Measurements from ENCODE around the gene FXYD2. TPM values are rescaled to one million over a fixed set of nuclear protein-coding genes. Genes with fewer than 3 reads are reported as not detected.

The FXYD2 gene
- total and polyA plus RNA-seq, 9 of the 15 experiments (the other 6 are each of a cell fraction or from before 2014, with no cell fraction given), result not detected

DNA sequence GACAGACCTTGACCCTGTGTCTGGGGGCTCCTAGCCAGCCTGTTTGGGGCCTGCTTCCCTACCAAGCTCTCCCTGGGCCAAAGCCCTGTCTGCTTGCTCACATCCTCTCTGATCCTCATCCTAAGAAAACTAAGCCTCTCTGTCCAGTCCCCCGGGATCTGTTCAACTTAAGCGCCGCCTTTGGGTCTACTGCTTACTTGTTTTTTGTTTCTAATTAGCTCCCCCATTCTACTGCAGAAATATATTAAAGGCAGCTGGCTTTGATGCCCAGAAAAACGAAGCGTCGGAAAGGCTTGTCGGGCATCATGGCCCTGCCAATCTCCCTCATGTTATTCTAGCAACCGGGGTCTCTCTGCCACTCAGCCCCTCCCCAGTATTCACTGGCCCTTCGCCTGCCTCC is 31.0 kb downstream of the FXYD2 start:
- Histone ChIP-seq H3K4me3 (no peak overlapping the region), H2AFZ (ENCODE audit: low read depth, low read length) (no peak overlapping the region), H3K9me1 (ENCODE audit: control insufficient read depth, insufficient read depth, low read length) (no peaks in the 10 kb centered on the region), H3K36me3 (ENCODE audit: control insufficient read depth, insufficient read depth, low read length) (no peaks in the 10 kb centered on the region), H3K4me1 (replicated peaks in 1 of 2; ENCODE audit: control insufficient read depth in 2 of 2, insufficient read depth in 2 of 2, low read length in 2 of 2) (peaks cover 0 to 19% of the 10 kb centered on the region in 2 experiments; a peak in 1 of 5 replicates), H3K79me2 (ENCODE audit: control insufficient read depth, insufficient read depth, low read length) (no peaks in the 10 kb centered on the region), H3K4me2 (ENCODE audit: insufficient read depth, low read length) (no peak overlapping the region), H4K20me1 (replicated peaks; ENCODE audit: control insufficient read depth, insufficient read depth, low read length) (peaks cover 5% of the 10 kb centered on the region; the same call in 1 of the 2 replicates), H3K27ac (ENCODE audit: extremely low read depth, low read depth, low read length) (no peak overlapping the region), H3K9me3 (replicated peaks; ENCODE audit: control insufficient read depth, insufficient read depth, low read depth, low read length) (no peaks in the 10 kb centered on the region), H3K9ac (ENCODE audit: insufficient read depth in 1 of 2, low read depth in 2 of 2, low read length in 2 of 2) (no peak overlapping the region), H3K27me3 (ENCODE audit: control insufficient read depth in 2 of 2, insufficient read depth in 2 of 2, low read length in 2 of 2) (peaks cover 20 to 70% of the 10 kb centered on the region in 2 experiments; a peak in 4 of 5 replicates)
- TF ChIP-seq ZC3H4 (CRISPR knock-in tag; IDR thresholded peaks at IDR 0.05; ENCODE audit: borderline replicate concordance), result no peak
- no peak for TF ChIP-seq COPS2 (conservative IDR thresholded peaks at IDR 0.05)
- TF ChIP-seq EZH2 (IDR thresholded peaks at IDR 0.05; ENCODE audit: borderline replicate concordance, low read depth, low read length), result no peak
- no peak for TF ChIP-seq SP1 (CRISPR knock-in tag; IDR thresholded peaks at IDR 0.05)
- no peak for TF ChIP-seq CAMTA2 (CRISPR knock-in tag; conservative IDR thresholded peaks at IDR 0.05)
- TF ChIP-seq TFAM (CRISPR knock-in tag; conservative IDR thresholded peaks at IDR 0.05), result no peak
- TF ChIP-seq, protein P1, sequence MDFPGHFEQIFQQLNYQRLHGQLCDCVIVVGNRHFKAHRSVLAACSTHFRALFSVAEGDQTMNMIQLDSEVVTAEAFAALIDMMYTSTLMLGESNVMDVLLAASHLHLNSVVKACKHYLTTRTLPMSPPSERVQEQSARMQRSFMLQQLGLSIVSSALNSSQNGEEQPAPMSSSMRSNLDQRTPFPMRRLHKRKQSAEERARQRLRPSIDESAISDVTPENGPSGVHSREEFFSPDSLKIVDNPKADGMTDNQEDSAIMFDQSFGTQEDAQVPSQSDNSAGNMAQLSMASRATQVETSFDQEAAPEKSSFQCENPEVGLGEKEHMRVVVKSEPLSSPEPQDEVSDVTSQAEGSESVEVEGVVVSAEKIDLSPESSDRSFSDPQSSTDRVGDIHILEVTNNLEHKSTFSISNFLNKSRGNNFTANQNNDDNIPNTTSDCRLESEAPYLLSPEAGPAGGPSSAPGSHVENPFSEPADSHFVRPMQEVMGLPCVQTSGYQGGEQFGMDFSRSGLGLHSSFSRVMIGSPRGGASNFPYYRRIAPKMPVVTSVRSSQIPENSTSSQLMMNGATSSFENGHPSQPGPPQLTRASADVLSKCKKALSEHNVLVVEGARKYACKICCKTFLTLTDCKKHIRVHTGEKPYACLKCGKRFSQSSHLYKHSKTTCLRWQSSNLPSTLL (IDR thresholded peaks at IDR 0.05), result no peak
- no peak for TF ChIP-seq ZNF232 (CRISPR knock-in tag; IDR thresholded peaks at IDR 0.05)
- TF ChIP-seq, protein P2, sequence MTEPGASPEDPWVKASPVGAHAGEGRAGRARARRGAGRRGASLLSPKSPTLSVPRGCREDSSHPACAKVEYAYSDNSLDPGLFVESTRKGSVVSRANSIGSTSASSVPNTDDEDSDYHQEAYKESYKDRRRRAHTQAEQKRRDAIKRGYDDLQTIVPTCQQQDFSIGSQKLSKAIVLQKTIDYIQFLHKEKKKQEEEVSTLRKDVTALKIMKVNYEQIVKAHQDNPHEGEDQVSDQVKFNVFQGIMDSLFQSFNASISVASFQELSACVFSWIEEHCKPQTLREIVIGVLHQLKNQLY (CRISPR knock-in tag; conservative IDR thresholded peaks at IDR 0.05), result no peak
- TF ChIP-seq POLR2AphosphoS2 (IDR thresholded peaks at IDR 0.05; ENCODE audit: low read length), result no peak
- no peak for TF ChIP-seq ZNF764 (CRISPR knock-in tag; IDR thresholded peaks at IDR 0.05; ENCODE audit: low read depth)
- TF ChIP-seq CBFA2T2 (conservative IDR thresholded peaks at IDR 0.05), result no peak
- no peak for TF ChIP-seq CXXC5 (CRISPR knock-in tag; IDR thresholded peaks at IDR 0.05)
- no peak for TF ChIP-seq MYC (IDR thresholded peaks at IDR 0.05; ENCODE audit: low read depth, low read length)
- TF ChIP-seq MYC (CRISPR knock-in tag; IDR thresholded peaks at IDR 0.05; ENCODE audit: borderline replicate concordance, low read depth), result no peak
- intact Hi-C loops (cut with micrococcal nuclease), result no loop called here
- DNase-seq (ENCODE audit: extremely low read depth in 1 of 4, low spot score in 3 of 4), result no peak
- ATAC-seq, result no peak
- in situ Hi-C loops (cut with MboI), result no loop called here
- 2% methylated on average over 9 of the region's 9 CpGs for WGBS (ENCODE audit: insufficient coverage, low coverage, missing lambda C conversion rate)
- no peak for FAIRE-seq
- no TSS peak for BruUV-seq (replicated peaks)
- CTCF ChIA-PET (ENCODE audit: low intra/inter-chr PET ratio), result no interaction called here
- POLR2A ChIA-PET, result no interaction called here
